Naive B cell (primary cell): ENCODE results near the gene DENND4A. TPM values are rescaled to one million over a fixed set of nuclear protein-coding genes. Genes with fewer than 3 reads are reported as not detected.
A peak's percentile ranks its signal among the peaks of the same experiment; 100 is the strongest.

Experiments used
- ATAC-seq, 2 donors: fragments of 150-1000 bp; cut with Tn5 transposase; 2 replicates each; pipeline ENCODE4 v1.10.0; 2021; ENCODE audit warnings: low read depth in 2 of 2, mild to moderate bottlenecking in 2 of 2, moderate library complexity in 2 of 2
- DNase-seq: peaks from one replicate; pipeline ENCODE4 v3.0.0; 2022
- H3K27ac Mint-ChIP-seq, 6 donors: one replicate each; pipeline ENCODE4 v1.8.0; 2020 to 2022; ENCODE audit warnings: mild to moderate bottlenecking in 6 of 6, mixed read lengths in 6 of 6, moderate library complexity in 5 of 6, inconsistent platforms in 2 of 6
- H3K27me3 Mint-ChIP-seq, 3 donors: one replicate each; pipeline ENCODE4 v1.8.0; 2021 to 2022; ENCODE audit warnings: mixed read lengths in 3 of 3, mild to moderate bottlenecking in 1 of 3
- H3K36me3 Mint-ChIP-seq, 2 donors: one replicate each; pipeline ENCODE4 v1.8.0; 2020 to 2022; ENCODE audit warnings: mixed read lengths in 2 of 2, inconsistent platforms in 1 of 2, mild to moderate bottlenecking in 1 of 2
- H3K4me1 Mint-ChIP-seq, 3 donors: one replicate each; pipeline ENCODE4 v1.8.0; 2020 to 2022; ENCODE audit warnings: mixed read lengths in 3 of 3, inconsistent platforms in 1 of 3, mild to moderate bottlenecking in 1 of 3, moderate library complexity in 1 of 3
- H3K4me3 Mint-ChIP-seq, 8 donors: one replicate each; pipeline ENCODE4 v1.8.0; 2020 to 2022; ENCODE audit warnings: mild to moderate bottlenecking in 8 of 8, mixed read lengths in 8 of 8, moderate library complexity in 8 of 8, inconsistent platforms in 2 of 8
- H3K9me3 Mint-ChIP-seq, 7 donors: one replicate each; pipeline ENCODE4 v1.8.0; 2020 to 2022; ENCODE audit warnings: mixed read lengths in 7 of 7, mild to moderate bottlenecking in 5 of 7, inconsistent platforms in 2 of 7, moderate library complexity in 1 of 7
- polyA plus RNA-seq, 6 donors: library from polyadenylated mRNA; unstranded; fragments of 300-500 nt; fragmentation: Illumina TruSeq; gene quantifications; one replicate each; pipeline ENCODE4 v1.2.3, GENCODE V29; 2021; ENCODE audit warnings: low read depth in 6 of 6

DENND4A gene
- polyA plus RNA-seq, 6 donors from 2014 or later, result 18.3 to 38.9 (median 26.8) TPM

GRCh38 chr15:65723876-65724275 is 68.2 kb downstream of the DENND4A start:
- H3K9me3 Mint-ChIP-seq, result no peaks in the 10 kb centered on the region
- no peak for ATAC-seq
- H3K4me1 Mint-ChIP-seq, result peaks cover 0 to 3% (median 0%) of the 10 kb centered on the region in 3 donors
- no peak overlapping the region for H3K27ac Mint-ChIP-seq
- no peak for DNase-seq
- no peaks in the 10 kb centered on the region for H3K27me3 Mint-ChIP-seq
- H3K36me3 Mint-ChIP-seq, result peaks cover 0 to 25% of the 10 kb centered on the region in 2 donors
- H3K4me3 Mint-ChIP-seq, result no peak overlapping the region

GRCh38 chr15:65722191-65722590 is 69.9 kb downstream of the DENND4A start:
- DNase-seq (no peak), ATAC-seq (no peak)
- Mint-ChIP-seq H3K4me1 (peaks cover 0 to 3% (median 0%) of the 10 kb centered on the region in 3 donors), H3K36me3 (peaks cover 2 to 32% of the 10 kb centered on the region in 2 donors), H3K27me3 (no peaks in the 10 kb centered on the region), H3K9me3 (no peaks in the 10 kb centered on the region), H3K27ac (peak overlapping the region in 3 of 6 donors; percentile 33 to 50 (median 36)), H3K4me3 (no peak overlapping the region)

GRCh38 chr15:65712415-65712814 is 79.7 kb downstream of the DENND4A start:
- no peaks in the 10 kb centered on the region for H3K27me3 Mint-ChIP-seq
- H3K4me3 Mint-ChIP-seq, result no peak overlapping the region
- no peak for ATAC-seq
- peaks cover 27 to 43% of the 10 kb centered on the region in 2 donors for H3K36me3 Mint-ChIP-seq
- H3K4me1 Mint-ChIP-seq, result peaks cover 5 to 9% (median 7%) of the 10 kb centered on the region in 3 donors
- H3K27ac Mint-ChIP-seq, result peak overlapping the region in 2 of 6 donors; percentile 11 to 15
- DNase-seq, result no peak
- H3K9me3 Mint-ChIP-seq, result peaks cover 0 to 6% (median 0%) of the 10 kb centered on the region in 7 donors

- Mint-ChIP-seq H3K27me3 (no peaks in the 10 kb centered on the region), H3K4me1 (no peaks in the 10 kb centered on the region)
Measured at GRCh38 chr15:65695081-65695480, 97.0 kb downstream of the DENND4A start.

GRCh38 chr15:65690778-65691177 is 101.3 kb downstream of the DENND4A start:
- Mint-ChIP-seq H3K36me3 (peaks cover 36 to 52% of the 10 kb centered on the region in 2 donors), H3K9me3 (peaks cover 0 to 11% (median 4%) of the 10 kb centered on the region in 7 donors), H3K4me1 (peaks cover 0 to 12% (median 2%) of the 10 kb centered on the region in 3 donors), H3K4me3 (no peak overlapping the region), H3K27ac (no peak overlapping the region), H3K27me3 (no peaks in the 10 kb centered on the region)
- ATAC-seq (no peak), DNase-seq (no peak)

More at GRCh38 chr15:65695081-65695480, 97.0 kb downstream of the DENND4A start:
- Mint-ChIP-seq H3K4me3 (no peak overlapping the region), H3K36me3 (peaks cover 23 to 44% of the 10 kb centered on the region in 2 donors), H3K9me3 (no peaks in the 10 kb centered on the region), H3K27ac (no peak overlapping the region)
- no peak for DNase-seq
- no peak for ATAC-seq

GRCh38 chr15:65690173-65690572 is 101.9 kb downstream of the DENND4A start:
- no peaks in the 10 kb centered on the region for H3K27me3 Mint-ChIP-seq
- DNase-seq (no peak), ATAC-seq (no peak)
- H3K4me1 Mint-ChIP-seq, result peaks cover 0 to 12% (median 2%) of the 10 kb centered on the region in 3 donors
- H3K9me3 Mint-ChIP-seq, result peaks cover 0 to 11% (median 4%) of the 10 kb centered on the region in 7 donors
- no peak overlapping the region for H3K27ac Mint-ChIP-seq
- no peak overlapping the region for H3K4me3 Mint-ChIP-seq
- peaks cover 36 to 52% of the 10 kb centered on the region in 2 donors for H3K36me3 Mint-ChIP-seq

GRCh38 chr15:65688462-65688861 is 103.6 kb downstream of the DENND4A start:
- peaks cover 0 to 12% (median 2%) of the 10 kb centered on the region in 3 donors for H3K4me1 Mint-ChIP-seq
- no peak for ATAC-seq
- H3K4me3 Mint-ChIP-seq, result no peak overlapping the region
- peak overlapping the region in 1 of 6 donors; percentile 54 for H3K27ac Mint-ChIP-seq
- H3K27me3 Mint-ChIP-seq, result no peaks in the 10 kb centered on the region
- H3K36me3 Mint-ChIP-seq, result peaks cover 32 to 48% of the 10 kb centered on the region in 2 donors
- no peak for DNase-seq
- H3K9me3 Mint-ChIP-seq, result peaks cover 0 to 11% (median 4%) of the 10 kb centered on the region in 7 donors

GRCh38 chr15:65682404-65682911 is 109.6 kb downstream of the DENND4A start:
- peaks cover 0 to 4% (median 0%) of the 10 kb centered on the region in 7 donors for H3K9me3 Mint-ChIP-seq
- H3K4me1 Mint-ChIP-seq, result peaks cover 5 to 7% (median 5%) of the 10 kb centered on the region in 3 donors
- DNase-seq (no peak), ATAC-seq (no peak)
- H3K36me3 Mint-ChIP-seq, result no peaks in the 10 kb centered on the region
- peak overlapping the region in 3 of 6 donors; percentile 4 to 41 (median 7) for H3K27ac Mint-ChIP-seq
- H3K4me3 Mint-ChIP-seq, result no peak overlapping the region
- no peaks in the 10 kb centered on the region for H3K27me3 Mint-ChIP-seq

GRCh38 chr15:65680544-65680943 is 111.5 kb downstream of the DENND4A start:
- peaks cover 0 to 7% (median 5%) of the 10 kb centered on the region in 3 donors for H3K4me1 Mint-ChIP-seq
- peak overlapping the region in 1 of 6 donors; percentile 86 for H3K27ac Mint-ChIP-seq
- ATAC-seq (no peak), DNase-seq (no peak)
- H3K9me3 Mint-ChIP-seq, result no peaks in the 10 kb centered on the region
- H3K27me3 Mint-ChIP-seq, result no peaks in the 10 kb centered on the region
- H3K36me3 Mint-ChIP-seq, result no peaks in the 10 kb centered on the region
- H3K4me3 Mint-ChIP-seq, result no peak overlapping the region

GRCh38 chr15:65676123-65676522 is 116.0 kb downstream of the DENND4A start:
- DNase-seq (no peak), ATAC-seq (no peak)
- Mint-ChIP-seq H3K9me3 (no peaks in the 10 kb centered on the region), H3K36me3 (no peaks in the 10 kb centered on the region), H3K27me3 (no peaks in the 10 kb centered on the region), H3K4me1 (peaks cover 0 to 5% (median 3%) of the 10 kb centered on the region in 3 donors), H3K27ac (peak overlapping the region in 1 of 6 donors; percentile 36), H3K4me3 (no peak overlapping the region)

- H3K4me1 Mint-ChIP-seq, result no peaks in the 10 kb centered on the region
- ATAC-seq, result no peak
- H3K36me3 Mint-ChIP-seq, result no peaks in the 10 kb centered on the region
- H3K27me3 Mint-ChIP-seq, result no peaks in the 10 kb centered on the region
- H3K27ac Mint-ChIP-seq, result peak overlapping the region in 2 of 6 donors; percentile 14 to 29
- no peaks in the 10 kb centered on the region for H3K9me3 Mint-ChIP-seq
- no peak overlapping the region for H3K4me3 Mint-ChIP-seq
- DNase-seq, result no peak
Measured at GRCh38 chr15:65675551-65675950, 116.5 kb downstream of the DENND4A start.

GRCh38 chr15:65666257-65666656 is 125.8 kb downstream of the DENND4A start:
- ATAC-seq (no peak), DNase-seq (no peak)
- H3K27me3 Mint-ChIP-seq, result no peaks in the 10 kb centered on the region
- no peak overlapping the region for H3K4me3 Mint-ChIP-seq
- no peaks in the 10 kb centered on the region for H3K9me3 Mint-ChIP-seq
- H3K27ac Mint-ChIP-seq, result no peak overlapping the region
- peaks cover 5 to 8% (median 8%) of the 10 kb centered on the region in 3 donors for H3K4me1 Mint-ChIP-seq
- H3K36me3 Mint-ChIP-seq, result peaks cover 13 to 16% of the 10 kb centered on the region in 2 donors

- ATAC-seq, result peak; percentile 92 to 99
- Mint-ChIP-seq H3K9me3 (no peaks in the 10 kb centered on the region), H3K27ac (peak overlapping the region in 4 of 6 donors; percentile 19 to 60 (median 38)), H3K4me1 (peaks cover 5 to 15% (median 8%) of the 10 kb centered on the region in 3 donors), H3K4me3 (peak overlapping the region in 3 of 8 donors; percentile 2 to 74 (median 39)), H3K36me3 (peaks cover 16 to 17% of the 10 kb centered on the region in 2 donors), H3K27me3 (no peaks in the 10 kb centered on the region)
- DNase-seq, result peak; percentile 13
Measured at GRCh38 chr15:65663521-65663920, 128.6 kb downstream of the DENND4A start.

- no peaks in the 10 kb centered on the region for H3K9me3 Mint-ChIP-seq
- H3K36me3 Mint-ChIP-seq, result peaks cover 16 to 22% of the 10 kb centered on the region in 2 donors
- H3K27me3 Mint-ChIP-seq, result no peaks in the 10 kb centered on the region
- no peak overlapping the region for H3K4me3 Mint-ChIP-seq
- H3K4me1 Mint-ChIP-seq, result peaks cover 5 to 15% (median 8%) of the 10 kb centered on the region in 3 donors
- peak overlapping the region in 1 of 6 donors; percentile 42 for H3K27ac Mint-ChIP-seq
- ATAC-seq (no peak), DNase-seq (no peak)
Measured at GRCh38 chr15:65660927-65661326, 131.2 kb downstream of the DENND4A start.
